CD4-positive, alpha-beta T cell (primary cell): ENCODE results near the gene AP2S1. TPM values are rescaled to one million over a fixed set of nuclear protein-coding genes. Genes with fewer than 3 reads are reported as not detected.
"Not testable (repeated sequence)": the region's sequence is repeated elsewhere in the genome, so short reads cannot be mapped to it uniquely, and the experiment has no call there.

ENCODE experiments used
- ATAC-seq: fragments of 200-7000 bp; cut with Tn5 transposase; one replicate; pipeline ENCODE4 v1.10.0; 2022; ENCODE audit warnings: mild to moderate bottlenecking; ENCODE audit not compliant: poor library complexity
- CTCF ChIA-PET: fragments of 350-600 bp; sonication (Branson Sonifier 250); formaldehyde crosslinking; loops from one replicate; lab custom pipeline; 2021; ENCODE audit warnings: antibody characterized with exemption, inconsistent platforms; lab: Charles Lee
- POLR2A ChIA-PET: fragments of 350-600 bp; sonication (Branson Sonifier 250); formaldehyde crosslinking; loops from one replicate; lab custom pipeline; 2021; ENCODE audit warnings: antibody characterized with exemption, inconsistent platforms; lab: Charles Lee
- DNase-seq, 14 experiments: peaks; one replicate each; pipeline ENCODE4 v3.0.0-alpha.2; 2013 to 2020; ENCODE audit warnings: mixed read lengths in 2 of 14
- H3K27ac ChIP-seq, 2 donors: one replicate each; pipeline versions ENCODE4 v1.5.1 to v1.7.0; 2013; ENCODE audit warnings: low read length in 2 of 2, low read depth in 1 of 2, mild to moderate bottlenecking in 1 of 2
- H3K27me3 ChIP-seq, 2 experiments: 1 replicate in 1 of 2; 2 replicates in 1 of 2; pipeline versions ENCODE4 v1.6.1 to v1.7.0; 2013; ENCODE audit warnings: low read length in 2 of 2, control low read depth in 1 of 2, mild to moderate bottlenecking in 1 of 2, moderate library complexity in 1 of 2; ENCODE audit not compliant: insufficient read depth in 2 of 2, control insufficient read depth in 1 of 2
- H3K36me3 ChIP-seq: one replicate; pipeline ENCODE4 v1.6.1; 2013; ENCODE audit warnings: low read length, control low read depth; ENCODE audit not compliant: insufficient read depth
- H3K4me1 ChIP-seq: one replicate; pipeline ENCODE4 v1.6.1; 2013; ENCODE audit warnings: low read length, control low read depth; ENCODE audit not compliant: insufficient read depth
- H3K4me3 ChIP-seq: one replicate; pipeline ENCODE4 v1.5.1; 2013; ENCODE audit warnings: mild to moderate bottlenecking, low read length, moderate library complexity
- H3K9me3 ChIP-seq, 2 experiments: 1 replicate in 1 of 2; 2 replicates in 1 of 2; pipeline versions ENCODE4 v1.6.1 to v1.7.0; 2013; ENCODE audit warnings: low read length in 2 of 2, mild to moderate bottlenecking in 2 of 2, control low read depth in 1 of 2, moderate library complexity in 1 of 2; ENCODE audit not compliant: control insufficient read depth in 1 of 2, insufficient read depth in 1 of 2
- H3K27ac Mint-ChIP-seq: one replicate; pipeline ENCODE4 v1.8.0; 2020; ENCODE audit warnings: mixed read lengths
- H3K27me3 Mint-ChIP-seq: one replicate; pipeline ENCODE4 v1.8.0; 2021; ENCODE audit warnings: mixed read lengths
- H3K36me3 Mint-ChIP-seq: one replicate; pipeline ENCODE4 v1.8.0; 2021; ENCODE audit warnings: low read depth, mixed read lengths
- H3K4me1 Mint-ChIP-seq: one replicate; pipeline ENCODE4 v1.8.0; 2021; ENCODE audit warnings: low read depth, mixed read lengths
- H3K4me3 Mint-ChIP-seq: one replicate; pipeline ENCODE4 v1.8.0; 2020; ENCODE audit warnings: mild to moderate bottlenecking, mixed read lengths
- H3K9me3 Mint-ChIP-seq: one replicate; pipeline ENCODE4 v1.8.0; 2020; ENCODE audit warnings: mixed read lengths
- intact Hi-C, 2 experiments: fragments of 100-400 bp; cut with DNase I in 1 of 2; cut with micrococcal nuclease in 1 of 2; formaldehyde crosslinking; loops; one replicate each; pipeline versions ENCODE4 v1.15.1 to v1.9.0; 2023 to 2025; cut with DNase I, micrococcal nuclease
- total RNA-seq, 174 experiments: library from RNA in 2 of 174; stranded (reverse) in 2 of 174; gene quantifications; one replicate each; pipeline ENCODE4 v1.2.3 and lab custom pipeline; 2021 to 2026
- TF ChIP-seq, protein P1 (sequence below): fragments of 200-600 bp; IDR thresholded peaks from one replicate; pipeline ENCODE4 v1.8.0; 2022; ENCODE audit warnings: antibody characterized with exemption, mild to moderate bottlenecking

AP2S1 gene
- total RNA-seq, 2 experiments from 2014 or later = 24.5 to 26.9 TPM

DNA sequence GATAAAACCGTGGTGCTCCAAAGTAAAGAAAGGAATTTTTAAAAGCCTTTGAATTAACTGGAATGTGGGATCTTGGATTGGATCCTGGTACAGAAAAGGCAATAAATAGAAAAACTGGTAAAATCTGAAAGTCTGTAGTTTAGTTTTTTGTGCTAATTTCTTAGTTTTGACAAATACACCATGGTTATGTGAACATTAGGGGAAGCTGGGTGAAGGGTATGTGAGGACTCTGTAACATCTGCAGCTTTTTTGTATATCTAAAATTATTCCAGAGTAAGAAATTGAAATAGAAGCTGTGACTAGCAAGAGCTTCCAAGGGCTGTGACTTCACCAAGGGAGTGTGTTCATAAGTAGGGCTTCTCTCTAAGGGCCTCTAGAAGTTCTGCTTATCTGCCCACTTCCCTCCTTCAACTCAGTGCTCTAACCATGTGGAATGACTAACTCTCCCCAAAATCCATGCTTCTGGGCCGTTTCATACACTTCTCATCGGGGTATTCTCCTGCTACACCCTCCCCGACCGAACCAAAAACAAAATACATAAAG, 36.7 kb upstream of the AP2S1 start:
- Mint-ChIP-seq H3K27ac (no peak overlapping the region), H3K4me1 (peaks cover 43% of the 10 kb centered on the region), H3K27me3 (no peaks in the 10 kb centered on the region), H3K4me3 (no peak overlapping the region), H3K36me3 (no peaks in the 10 kb centered on the region), H3K9me3 (no peaks in the 10 kb centered on the region)
- no peak for DNase-seq
- intact Hi-C loops = no loop called here
- Histone ChIP-seq H3K36me3 (no peaks in the 10 kb centered on the region), H3K27me3 (no peaks in the 10 kb centered on the region), H3K4me1 (no peaks in the 10 kb centered on the region), H3K9me3 (no peaks in the 10 kb centered on the region), H3K27ac (no peak overlapping the region), H3K4me3 (no peak overlapping the region)
- POLR2A ChIA-PET = no interaction called here
- CTCF ChIA-PET = no interaction called here
- TF ChIP-seq, protein P1, sequence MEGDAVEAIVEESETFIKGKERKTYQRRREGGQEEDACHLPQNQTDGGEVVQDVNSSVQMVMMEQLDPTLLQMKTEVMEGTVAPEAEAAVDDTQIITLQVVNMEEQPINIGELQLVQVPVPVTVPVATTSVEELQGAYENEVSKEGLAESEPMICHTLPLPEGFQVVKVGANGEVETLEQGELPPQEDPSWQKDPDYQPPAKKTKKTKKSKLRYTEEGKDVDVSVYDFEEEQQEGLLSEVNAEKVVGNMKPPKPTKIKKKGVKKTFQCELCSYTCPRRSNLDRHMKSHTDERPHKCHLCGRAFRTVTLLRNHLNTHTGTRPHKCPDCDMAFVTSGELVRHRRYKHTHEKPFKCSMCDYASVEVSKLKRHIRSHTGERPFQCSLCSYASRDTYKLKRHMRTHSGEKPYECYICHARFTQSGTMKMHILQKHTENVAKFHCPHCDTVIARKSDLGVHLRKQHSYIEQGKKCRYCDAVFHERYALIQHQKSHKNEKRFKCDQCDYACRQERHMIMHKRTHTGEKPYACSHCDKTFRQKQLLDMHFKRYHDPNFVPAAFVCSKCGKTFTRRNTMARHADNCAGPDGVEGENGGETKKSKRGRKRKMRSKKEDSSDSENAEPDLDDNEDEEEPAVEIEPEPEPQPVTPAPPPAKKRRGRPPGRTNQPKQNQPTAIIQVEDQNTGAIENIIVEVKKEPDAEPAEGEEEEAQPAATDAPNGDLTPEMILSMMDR = no peak
- no peak for ATAC-seq

DNA sequence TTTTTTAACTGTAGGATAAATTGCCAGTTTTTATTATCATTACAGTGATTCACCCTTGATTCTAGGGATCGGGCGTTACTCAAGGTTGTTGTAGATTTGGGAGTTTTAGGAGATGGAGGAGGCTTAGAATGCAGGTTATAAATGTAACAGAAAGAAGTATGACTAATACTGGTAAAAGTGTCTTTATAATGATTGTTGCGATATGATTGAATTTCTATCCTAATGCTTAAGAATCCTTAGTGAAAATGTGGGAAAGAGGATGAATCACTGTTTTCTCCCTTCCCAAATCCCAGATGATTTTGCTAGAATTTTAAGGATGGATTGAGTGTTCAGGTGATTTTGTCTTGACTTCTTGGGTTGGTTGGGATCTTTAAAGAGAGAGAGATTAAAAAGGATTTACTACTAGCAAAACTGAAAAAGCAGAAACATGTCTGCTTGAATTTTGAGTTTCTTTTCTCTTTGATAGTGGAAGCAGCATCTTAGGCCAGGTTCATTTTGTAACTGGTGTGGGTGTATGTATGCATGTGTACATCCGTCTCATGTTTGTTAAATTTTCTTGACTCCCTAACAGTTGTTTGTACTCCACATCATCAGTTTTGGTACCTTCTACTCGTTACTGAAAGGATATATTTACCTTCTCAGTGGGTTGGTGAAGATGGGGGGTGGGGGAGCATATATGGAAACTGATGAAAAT, 36.0 kb upstream of the AP2S1 start:
- H3K27me3 Mint-ChIP-seq = no peaks in the 10 kb centered on the region
- H3K4me3 ChIP-seq = no peak overlapping the region
- peaks cover 42% of the 10 kb centered on the region for H3K4me1 Mint-ChIP-seq
- ChIA-PET POLR2A (no interaction called here), CTCF (no interaction called here)
- H3K4me3 Mint-ChIP-seq = no peak overlapping the region
- TF ChIP-seq, protein P1 = no peak
- no peaks in the 10 kb centered on the region for H3K4me1 ChIP-seq
- intact Hi-C loops = no loop called here
- H3K36me3 ChIP-seq = no peaks in the 10 kb centered on the region
- no peak overlapping the region for H3K27ac Mint-ChIP-seq
- no peaks in the 10 kb centered on the region for H3K9me3 ChIP-seq
- ATAC-seq = no peak
- DNase-seq = no peak
- H3K27ac ChIP-seq = no peak overlapping the region
- no peaks in the 10 kb centered on the region for H3K36me3 Mint-ChIP-seq
- H3K27me3 ChIP-seq = no peaks in the 10 kb centered on the region
- H3K9me3 Mint-ChIP-seq = no peaks in the 10 kb centered on the region

DNA sequence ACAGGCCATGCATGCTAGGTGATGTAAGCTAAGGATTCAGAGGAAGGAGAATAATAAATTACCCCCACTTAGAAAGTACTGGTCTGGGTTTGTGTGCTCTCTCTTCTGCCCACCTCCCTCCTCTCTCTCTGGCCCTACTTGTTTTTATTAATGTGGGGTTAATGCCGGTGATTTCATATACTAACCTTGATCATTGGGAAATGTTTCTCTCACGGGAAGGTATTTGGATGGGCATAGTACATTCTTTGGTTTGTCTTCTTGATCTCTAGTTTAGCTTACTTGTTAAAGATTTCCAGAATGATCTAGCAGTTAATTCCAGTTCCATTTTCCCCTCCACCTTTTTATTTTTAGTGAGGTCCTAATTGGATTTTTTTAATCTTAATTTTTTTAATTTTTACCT, 34.8 kb upstream of the AP2S1 start:
- no peak overlapping the region for H3K4me3 Mint-ChIP-seq
- H3K27ac ChIP-seq = no peak overlapping the region
- H3K4me3 ChIP-seq = no peak overlapping the region
- H3K27me3 Mint-ChIP-seq = no peaks in the 10 kb centered on the region
- TF ChIP-seq, protein P1 = no peak
- no peak overlapping the region for H3K27ac Mint-ChIP-seq
- no peak for DNase-seq
- H3K27me3 ChIP-seq = no peaks in the 10 kb centered on the region
- no peak for ATAC-seq
- intact Hi-C loops = no loop called here
- ChIA-PET POLR2A (interaction anchor here (0.6 kb wide), 1 partner anchor 202 kb away, joined by 3 read pairs; no protein-coding TSS in a partner anchor), CTCF (no interaction called here)
- H3K4me1 ChIP-seq = no peaks in the 10 kb centered on the region
- H3K36me3 ChIP-seq = no peaks in the 10 kb centered on the region
- peaks cover 33% of the 10 kb centered on the region for H3K4me1 Mint-ChIP-seq
- no peaks in the 10 kb centered on the region for H3K9me3 Mint-ChIP-seq
- H3K36me3 Mint-ChIP-seq = no peaks in the 10 kb centered on the region
- H3K9me3 ChIP-seq = no peaks in the 10 kb centered on the region

DNA sequence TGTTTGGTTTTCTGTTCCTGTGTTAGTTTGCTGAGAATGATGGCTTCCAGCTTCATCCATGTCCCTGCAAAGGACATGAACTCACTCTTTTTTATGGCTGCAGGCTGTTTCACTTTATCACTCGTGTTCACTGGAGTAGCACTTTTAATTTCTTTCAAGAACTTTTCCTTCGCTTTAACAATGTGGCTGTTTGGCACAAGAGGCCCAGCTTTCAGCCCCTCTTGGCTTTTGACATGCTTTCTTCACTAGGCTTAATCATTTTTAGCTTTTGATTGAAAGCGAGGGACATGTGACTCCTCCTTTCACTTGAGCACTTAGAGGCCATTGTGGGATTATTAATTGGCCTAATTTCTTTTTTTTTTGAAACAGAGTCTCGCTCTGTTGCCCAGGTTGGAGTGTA, 32.1 kb upstream of the AP2S1 start:
- H3K27me3 Mint-ChIP-seq, DNase-seq, H3K27ac ChIP-seq, H3K36me3 ChIP-seq, H3K9me3 Mint-ChIP-seq, intact Hi-C loops, H3K4me3 ChIP-seq, H3K9me3 ChIP-seq, H3K4me3 Mint-ChIP-seq, H3K27ac Mint-ChIP-seq, H3K27me3 ChIP-seq, H3K36me3 Mint-ChIP-seq, H3K4me1 ChIP-seq, ATAC-seq, CTCF ChIA-PET, POLR2A ChIA-PET: not testable (repeated sequence)
- H3K4me1 Mint-ChIP-seq = peaks cover 21% of the 10 kb centered on the region
